Smooth muscle cell (in vitro differentiated cells): ENCODE data around the gene EVL. TPM values are rescaled to one million over a fixed set of nuclear protein-coding genes. Genes with fewer than 3 reads are reported as not detected.

Experiments
- DNase-seq: peaks from one replicate; lab custom pipeline; 2025; ENCODE audit not compliant: unreplicated experiment; lab: John Stamatoyannopoulos, UW
- H2AFZ ChIP-seq: fragments of 200-600 bp; sonication (generic); 2 replicates; pipeline ENCODE4 v1.6.0; 2016; ENCODE audit warnings: antibody characterized with exemption, low read depth, mild to moderate bottlenecking
- H3F3A ChIP-seq: fragments of 200-600 bp; sonication (generic); 2 replicates; pipeline ENCODE4 v1.6.0; 2017; ENCODE audit warnings: antibody characterized with exemption, low read depth
- H3K27ac ChIP-seq: fragments of 200-600 bp; sonication (generic); 2 replicates; pipeline ENCODE4 v1.5.1; 2016; ENCODE audit warnings: low read depth, mild to moderate bottlenecking
- H3K27me3 ChIP-seq: fragments of 200-600 bp; sonication (generic); 2 replicates; pipeline ENCODE4 v1.6.1; 2016; ENCODE audit warnings: low read depth, mild to moderate bottlenecking
- H3K36me3 ChIP-seq: fragments of 200-600 bp; sonication (generic); 2 replicates; pipeline ENCODE4 v1.5.1; 2016; ENCODE audit warnings: low read depth
- H3K4me1 ChIP-seq: fragments of 200-600 bp; sonication (generic); 2 replicates; pipeline ENCODE4 v1.5.1; 2016; ENCODE audit warnings: low read depth
- H3K4me2 ChIP-seq: fragments of 200-600 bp; sonication (generic); 2 replicates; pipeline ENCODE4 v1.6.0; 2016; ENCODE audit warnings: mild to moderate bottlenecking
- H3K4me3 ChIP-seq: fragments of 200-600 bp; sonication (generic); 2 replicates; pipeline ENCODE4 v1.5.1; 2016; ENCODE audit warnings: mild to moderate bottlenecking
- H3K79me2 ChIP-seq: fragments of 200-600 bp; sonication (generic); 2 replicates; pipeline ENCODE4 v1.6.0; 2016; ENCODE audit warnings: low read depth, mild to moderate bottlenecking
- H3K9ac ChIP-seq: fragments of 200-600 bp; sonication (generic); 2 replicates; pipeline ENCODE4 v1.6.0; 2016; ENCODE audit warnings: low read depth
- H3K9me3 ChIP-seq: fragments of 200-600 bp; sonication (generic); replicated peaks from 2 replicates; pipeline ENCODE4 v1.5.1; 2016; ENCODE audit warnings: low read depth
- H4K20me1 ChIP-seq: fragments of 200-600 bp; sonication (generic); 2 replicates; pipeline ENCODE4 v1.6.0; 2016; ENCODE audit warnings: low read depth
- WGBS: methylation state at CpG from one replicate; pipeline ENCODE4 v1.1.7; 2016; ENCODE audit warnings: low lambda C conversion rate; 5-methylcytosine and 5-hydroxymethylcytosine counted together
- polyA plus RNA-seq: library from polyadenylated mRNA; unstranded; fragments of >200 nt; fragmentation: Nextera tagmentation; extraction: Ambion mirVana; gene quantifications from 2 replicates; pipeline ENCODE4 v1.2.1, GENCODE V29; 2016
- total RNA-seq: library from RNA; depleted of rRNA; stranded (reverse); fragments of >200 nt; gene quantifications from 2 replicates; pipeline ENCODE4 v1.2.3, GENCODE V29; 2014
- TF ChIP-seq, protein P1 (sequence below): fragments of 200-600 bp; sonication (generic); IDR thresholded peaks from 2 replicates; pipeline ENCODE4 v1.5.1; 2017; ENCODE audit warnings: borderline replicate concordance, mild to moderate bottlenecking, antibody characterized with exemption; ENCODE audit not compliant: insufficient read depth, poor library complexity, severe bottlenecking

The EVL gene
- total and polyA plus RNA-seq, 2 experiments from 2014 or later, result 19.5 to 26.3 TPM

DNA sequence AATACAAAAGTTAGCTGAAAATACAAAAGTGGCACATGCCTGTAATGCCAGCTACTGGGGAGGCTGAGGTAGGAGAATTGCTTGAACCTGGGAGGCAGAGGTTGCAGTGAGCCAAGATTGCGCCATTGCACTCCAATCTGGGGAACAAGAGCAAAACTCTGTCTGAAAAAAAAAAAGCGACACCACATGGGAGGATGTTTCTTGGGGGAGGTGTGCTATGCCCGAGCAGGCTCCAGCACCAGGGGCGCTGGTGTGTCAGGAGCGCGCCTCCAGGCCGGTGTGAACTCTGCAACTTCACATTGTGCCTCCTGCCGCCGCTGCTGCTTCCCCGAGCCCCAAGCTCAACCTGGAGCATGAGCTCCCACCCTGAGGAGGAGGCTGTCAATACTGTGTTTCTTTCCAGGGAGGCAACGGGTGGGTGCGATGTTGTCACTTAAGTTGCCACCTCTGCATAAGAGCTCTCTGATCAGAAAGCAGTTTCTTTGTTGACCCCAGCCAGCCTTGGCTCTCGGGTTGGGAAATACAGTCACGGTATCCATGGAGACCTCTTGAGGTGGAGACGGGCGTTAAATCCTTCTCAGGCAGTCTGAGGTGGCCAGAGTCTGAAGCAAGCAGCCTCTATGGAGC lies 75.3 kb downstream of the EVL start:
- Histone ChIP-seq H3K4me2 (no peak overlapping the region), H3K27ac (no peak overlapping the region)

DNA sequence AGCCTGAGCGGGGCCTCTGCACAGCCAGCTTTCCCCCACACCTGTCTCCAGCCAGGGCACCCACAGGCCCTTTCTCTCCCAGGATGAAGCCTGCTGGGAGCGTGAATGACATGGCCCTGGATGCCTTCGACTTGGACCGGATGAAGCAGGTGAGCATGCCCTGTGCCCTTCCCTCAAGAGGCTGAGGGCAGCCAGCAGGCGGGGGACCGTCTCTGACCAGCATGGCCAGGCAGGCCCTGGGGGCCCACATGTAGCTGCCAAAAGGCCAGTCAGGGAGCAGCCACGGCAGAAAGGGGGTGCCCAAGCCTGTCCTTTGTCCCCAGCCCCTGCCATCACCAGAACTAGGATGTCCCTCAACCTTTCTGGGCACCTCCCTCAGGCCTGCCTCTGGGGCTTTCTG lies 75.9 kb downstream of the EVL start:
- 98% methylated on average over 7 of the region's 7 CpGs for WGBS
- no peaks in the 10 kb centered on the region for H3K79me2 ChIP-seq
- no peaks in the 10 kb centered on the region for H3F3A ChIP-seq
- H2AFZ ChIP-seq, result no peak overlapping the region
- H3K27me3 ChIP-seq, result no peaks in the 10 kb centered on the region
- no peaks in the 10 kb centered on the region for H4K20me1 ChIP-seq
- H3K27ac ChIP-seq, result no peak overlapping the region
- no peak overlapping the region for H3K9ac ChIP-seq
- H3K4me2 ChIP-seq, result no peak overlapping the region
- H3K4me1 ChIP-seq, result no peaks in the 10 kb centered on the region
- TF ChIP-seq, protein P1, sequence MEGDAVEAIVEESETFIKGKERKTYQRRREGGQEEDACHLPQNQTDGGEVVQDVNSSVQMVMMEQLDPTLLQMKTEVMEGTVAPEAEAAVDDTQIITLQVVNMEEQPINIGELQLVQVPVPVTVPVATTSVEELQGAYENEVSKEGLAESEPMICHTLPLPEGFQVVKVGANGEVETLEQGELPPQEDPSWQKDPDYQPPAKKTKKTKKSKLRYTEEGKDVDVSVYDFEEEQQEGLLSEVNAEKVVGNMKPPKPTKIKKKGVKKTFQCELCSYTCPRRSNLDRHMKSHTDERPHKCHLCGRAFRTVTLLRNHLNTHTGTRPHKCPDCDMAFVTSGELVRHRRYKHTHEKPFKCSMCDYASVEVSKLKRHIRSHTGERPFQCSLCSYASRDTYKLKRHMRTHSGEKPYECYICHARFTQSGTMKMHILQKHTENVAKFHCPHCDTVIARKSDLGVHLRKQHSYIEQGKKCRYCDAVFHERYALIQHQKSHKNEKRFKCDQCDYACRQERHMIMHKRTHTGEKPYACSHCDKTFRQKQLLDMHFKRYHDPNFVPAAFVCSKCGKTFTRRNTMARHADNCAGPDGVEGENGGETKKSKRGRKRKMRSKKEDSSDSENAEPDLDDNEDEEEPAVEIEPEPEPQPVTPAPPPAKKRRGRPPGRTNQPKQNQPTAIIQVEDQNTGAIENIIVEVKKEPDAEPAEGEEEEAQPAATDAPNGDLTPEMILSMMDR, result no peak
- H3K4me3 ChIP-seq, result no peak overlapping the region
- no peaks in the 10 kb centered on the region for H3K9me3 ChIP-seq
- no peak for DNase-seq
- no peaks in the 10 kb centered on the region for H3K36me3 ChIP-seq

More for the DNA sequence above, 75.3 kb downstream of the EVL start:
- no peaks in the 10 kb centered on the region for H3K4me1 ChIP-seq
- no peaks in the 10 kb centered on the region for H3K79me2 ChIP-seq
- no peak overlapping the region for H3K9ac ChIP-seq
- H3F3A ChIP-seq, result no peaks in the 10 kb centered on the region
- no peak overlapping the region for H3K4me3 ChIP-seq
- H4K20me1 ChIP-seq, result no peaks in the 10 kb centered on the region
- TF ChIP-seq, protein P1, result peak; percentile 11
- DNase-seq, result no peak
- H3K36me3 ChIP-seq, result no peaks in the 10 kb centered on the region
- no peaks in the 10 kb centered on the region for H3K27me3 ChIP-seq
- H2AFZ ChIP-seq, result no peak overlapping the region
- no peaks in the 10 kb centered on the region for H3K9me3 ChIP-seq
- 55% methylated on average over 16 of the region's 16 CpGs for WGBS

DNA sequence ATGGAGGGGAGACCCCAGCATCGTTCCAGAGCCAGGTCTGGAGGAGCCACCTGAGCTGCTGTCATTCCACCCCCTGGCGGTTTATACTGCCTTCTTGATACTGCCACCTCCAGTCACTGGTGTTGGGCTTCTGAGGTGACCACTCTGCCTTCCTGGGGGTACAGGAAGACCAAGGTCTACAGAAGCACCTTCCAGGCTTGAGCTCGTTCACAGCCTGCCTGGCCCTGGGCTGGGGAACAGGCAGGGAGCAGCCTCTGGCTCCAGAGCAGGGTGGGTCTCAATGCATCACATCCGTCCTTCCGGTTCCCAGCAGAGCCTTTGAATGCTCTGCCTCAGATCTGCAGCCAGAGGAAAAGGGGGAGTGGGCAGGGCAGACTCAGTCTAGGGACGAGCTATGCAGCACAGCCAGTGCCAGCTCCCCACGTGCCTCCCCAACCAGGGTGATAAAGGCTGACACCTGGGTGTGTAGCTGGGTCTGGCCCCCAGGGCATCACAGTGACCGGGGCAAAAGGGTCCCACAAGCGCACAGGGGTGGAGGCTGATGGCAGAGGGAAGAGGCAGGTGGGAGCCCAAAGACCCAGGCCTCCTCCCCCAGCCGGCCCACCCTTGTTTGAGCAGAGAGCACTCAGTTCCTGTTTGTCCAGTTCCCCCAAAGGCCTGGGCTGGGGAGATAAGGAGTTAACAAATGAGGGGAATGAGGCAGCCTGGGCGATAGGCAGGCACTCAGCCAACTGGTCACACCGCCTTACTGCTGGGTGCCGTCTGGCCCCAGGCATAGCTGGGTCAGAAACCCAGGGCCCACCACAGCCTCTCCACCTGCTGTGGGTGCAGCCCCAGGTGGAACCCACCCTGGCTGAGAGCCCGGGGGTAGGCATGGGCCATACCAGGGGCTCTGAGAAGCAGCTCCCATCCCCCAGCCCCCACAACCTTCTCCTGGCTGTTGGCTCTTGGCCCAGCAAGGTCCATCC lies 77.1 kb downstream of the EVL start:
- 84% methylated on average over 13 of the region's 14 CpGs for WGBS
- Histone ChIP-seq H2AFZ (no peak overlapping the region), H3K4me2 (no peak overlapping the region), H3K79me2 (no peaks in the 10 kb centered on the region), H3K9me3 (no peaks in the 10 kb centered on the region), H3K4me3 (no peak overlapping the region), H3K9ac (no peak overlapping the region), H3K4me1 (no peaks in the 10 kb centered on the region), H3K27ac (no peak overlapping the region), H3F3A (no peaks in the 10 kb centered on the region), H3K27me3 (no peaks in the 10 kb centered on the region), H3K36me3 (no peaks in the 10 kb centered on the region), H4K20me1 (no peaks in the 10 kb centered on the region)
- TF ChIP-seq, protein P1, result no peak
- no peak for DNase-seq
